ENCODE data around the gene CRYZL1. TPM values are rescaled to one million over a fixed set of nuclear protein-coding genes. Genes with fewer than 3 reads are reported as not detected.

CRYZL1 gene
- total RNA-seq, 1 experiment from 2014 or later, result 13.5 TPM

- H3K27ac Mint-ChIP-seq, result peak overlapping the region in 1 of 3 experiments; percentile 84; a peak in 3 of 7 replicates
- H3K27ac ChIP-seq (ENCODE audit: insufficient read length, low read depth, low read length), result no peak overlapping the region
- no peak overlapping the region for H2BK5ac ChIP-seq (ENCODE audit: insufficient read length, low read length)
- H3K9me3 Mint-ChIP-seq, result no peaks in the 10 kb centered on the region
- no peak overlapping the region for H3K9ac ChIP-seq (ENCODE audit: extremely low read depth, insufficient read length, low read length)
- H2BK15ac ChIP-seq (ENCODE audit: low read depth, low read length), result no peak overlapping the region
- H2AK5ac ChIP-seq (ENCODE audit: insufficient read length, low read length), result no peak overlapping the region
- no peak overlapping the region for H3K23ac ChIP-seq (ENCODE audit: insufficient read length, low read depth, low read length)
- no peak overlapping the region for H3K4me2 ChIP-seq (ENCODE audit: insufficient read depth, insufficient read length, low read length)
- H2BK120ac ChIP-seq (ENCODE audit: low read depth, low read length, poor library complexity, severe bottlenecking), result no peak overlapping the region
- peaks cover 24% of the 10 kb centered on the region for H3K79me1 ChIP-seq (ENCODE audit: insufficient read depth, low read depth, low read length, poor library complexity, severe bottlenecking)
- peaks cover 0 to 5% (median 2%) of the 10 kb centered on the region in 3 experiments; a peak in 1 of 7 replicates for H3K36me3 Mint-ChIP-seq (ENCODE audit: insufficient read depth in 1 of 3, low read depth in 3 of 3)
- no peak overlapping the region for H3K56ac ChIP-seq (ENCODE audit: insufficient read length, low read depth, low read length)
- no CpG with 5 or more reads among the region's 8 CpGs for WGBS (ENCODE audit: extremely low coverage, insufficient read length, low lambda C conversion rate)
- no peaks in the 10 kb centered on the region for H4K20me1 ChIP-seq (ENCODE audit: control insufficient read depth, insufficient read depth, insufficient read length)
- no peaks in the 10 kb centered on the region for H3K27me3 Mint-ChIP-seq (ENCODE audit: low read depth)
- H3K79me2 ChIP-seq (ENCODE audit: insufficient read depth, low read length), result peaks cover 25% of the 10 kb centered on the region; the same call in 1 of the 2 replicates
- no peak overlapping the region; a peak in 1 of 5 replicates for H3K4me3 Mint-ChIP-seq
- H3K4me1 ChIP-seq (ENCODE audit: insufficient read depth, low read length), result no peaks in the 10 kb centered on the region; the same call in none of the 2 replicates
- no peak overlapping the region for H3K14ac ChIP-seq (ENCODE audit: insufficient read depth, low read length)
- H3K4ac ChIP-seq (ENCODE audit: low read depth, low read length), result no peak overlapping the region
- H3K4me1 Mint-ChIP-seq, result peaks cover 51 to 52% of the 10 kb centered on the region in 2 experiments
- no peak overlapping the region for H2AFZ ChIP-seq (ENCODE audit: low read length)
- H3K9me3 ChIP-seq (ENCODE audit: control insufficient read depth, low read depth, low read length), result no peaks in the 10 kb centered on the region
- H3T11ph ChIP-seq (ENCODE audit: low read length), result no peak overlapping the region
- TF ChIP-seq, protein P1, sequence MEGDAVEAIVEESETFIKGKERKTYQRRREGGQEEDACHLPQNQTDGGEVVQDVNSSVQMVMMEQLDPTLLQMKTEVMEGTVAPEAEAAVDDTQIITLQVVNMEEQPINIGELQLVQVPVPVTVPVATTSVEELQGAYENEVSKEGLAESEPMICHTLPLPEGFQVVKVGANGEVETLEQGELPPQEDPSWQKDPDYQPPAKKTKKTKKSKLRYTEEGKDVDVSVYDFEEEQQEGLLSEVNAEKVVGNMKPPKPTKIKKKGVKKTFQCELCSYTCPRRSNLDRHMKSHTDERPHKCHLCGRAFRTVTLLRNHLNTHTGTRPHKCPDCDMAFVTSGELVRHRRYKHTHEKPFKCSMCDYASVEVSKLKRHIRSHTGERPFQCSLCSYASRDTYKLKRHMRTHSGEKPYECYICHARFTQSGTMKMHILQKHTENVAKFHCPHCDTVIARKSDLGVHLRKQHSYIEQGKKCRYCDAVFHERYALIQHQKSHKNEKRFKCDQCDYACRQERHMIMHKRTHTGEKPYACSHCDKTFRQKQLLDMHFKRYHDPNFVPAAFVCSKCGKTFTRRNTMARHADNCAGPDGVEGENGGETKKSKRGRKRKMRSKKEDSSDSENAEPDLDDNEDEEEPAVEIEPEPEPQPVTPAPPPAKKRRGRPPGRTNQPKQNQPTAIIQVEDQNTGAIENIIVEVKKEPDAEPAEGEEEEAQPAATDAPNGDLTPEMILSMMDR (conservative IDR thresholded peaks at IDR 0.05), result no peak
- H4K5ac ChIP-seq (ENCODE audit: insufficient read length, low read depth, low read length), result no peak overlapping the region
- no peaks in the 10 kb centered on the region for H3K23me2 ChIP-seq (ENCODE audit: insufficient read length, low read depth, low read length, poor library complexity, severe bottlenecking)
- no peak for DNase-seq
- no peaks in the 10 kb centered on the region for H3K27me3 ChIP-seq (ENCODE audit: insufficient read depth, low read length)
- H2BK20ac ChIP-seq (ENCODE audit: low read depth, low read length, poor library complexity, severe bottlenecking), result no peak overlapping the region
- no peak overlapping the region for H3K18ac ChIP-seq (ENCODE audit: insufficient read length, low read depth, low read length)
- no peak overlapping the region for H4K91ac ChIP-seq (ENCODE audit: insufficient read length, low read depth, low read length)
- no peak overlapping the region for H4K8ac ChIP-seq (replicated peaks; ENCODE audit: insufficient read length, low read depth, low read length)
- no peak overlapping the region for H2BK12ac ChIP-seq (ENCODE audit: insufficient read length, low read depth, low read length)
Observed at GRCh38 chr21:33673473-33673872, 31.9 kb upstream of the CRYZL1 start.
